ENCODE measurements around the gene CNPY1. TPM values are rescaled to one million over a fixed set of nuclear protein-coding genes. Genes with fewer than 3 reads are reported as not detected.

CNPY1 gene
- total RNA-seq, 1 donor from 2014 or later = not detected

- no peaks in the 10 kb centered on the region for H3K36me3 ChIP-seq
- H3K4me1 ChIP-seq = peaks cover 55% of the 10 kb centered on the region
- intact Hi-C loops (cut with micrococcal nuclease) = no loop called here
- H3K4me3 ChIP-seq = peak overlapping the region; percentile 43
- DNase-seq = no peak
- H3K27ac ChIP-seq (replicated peaks) = no peak overlapping the region
- H3K27me3 ChIP-seq (ENCODE audit: low read depth) = peaks cover 96% of the 10 kb centered on the region
- no peaks in the 10 kb centered on the region for H3K9me3 ChIP-seq (replicated peaks)
- TF ChIP-seq CTCF (IDR thresholded peaks at IDR 0.05; ENCODE audit: borderline replicate concordance) = no peak
Measured at GRCh38 chr7:155454183-155455112, 91.9 kb downstream of the CNPY1 start.

DNA sequence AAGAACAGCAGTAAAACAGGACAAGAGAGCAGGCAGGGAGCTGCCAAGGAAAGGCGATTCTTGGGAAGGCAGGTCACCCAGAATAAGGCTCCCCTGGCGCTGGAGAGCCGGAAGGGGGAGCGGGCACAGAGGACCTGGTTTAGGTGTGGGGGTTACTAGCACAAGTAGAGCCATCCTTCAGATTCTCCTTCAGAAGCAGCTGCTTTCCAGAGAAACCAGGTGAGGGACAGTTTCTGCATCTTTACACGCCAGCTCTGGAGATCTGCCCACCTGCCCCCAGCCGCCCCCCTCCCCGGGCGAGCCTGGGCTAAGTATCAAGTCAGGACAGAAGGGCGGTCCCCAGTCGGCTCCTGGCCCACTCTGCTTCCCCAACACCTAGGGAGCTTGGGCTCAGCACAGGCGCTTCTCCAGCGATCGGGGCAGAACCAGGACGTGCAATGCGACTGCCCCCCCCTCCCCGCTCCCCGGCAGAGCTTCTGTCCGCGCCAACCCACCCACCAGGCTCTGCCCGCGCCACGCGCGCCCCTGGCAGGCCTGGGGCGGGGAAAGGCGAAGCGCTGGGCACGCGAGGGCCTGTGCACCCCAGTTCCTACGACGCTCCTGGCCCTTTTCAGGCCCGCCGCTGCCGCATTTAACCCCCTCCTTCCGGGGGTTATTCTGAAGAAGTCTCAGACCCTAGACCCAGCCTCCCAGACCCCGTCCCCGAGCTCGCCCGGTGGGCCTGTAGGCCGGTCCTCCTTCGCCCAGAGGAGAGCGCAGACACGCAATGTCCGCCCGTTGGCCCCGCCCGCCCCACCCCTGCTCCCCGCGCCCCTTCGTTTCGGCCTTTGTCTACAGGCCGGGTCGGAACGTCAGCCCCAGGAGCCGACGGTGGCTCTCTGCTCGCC, 92.8 kb downstream of the CNPY1 start:
- H3K4me1 ChIP-seq = peaks cover 55% of the 10 kb centered on the region
- no peaks in the 10 kb centered on the region for H3K9me3 ChIP-seq (replicated peaks)
- H3K36me3 ChIP-seq = no peaks in the 10 kb centered on the region
- H3K27ac ChIP-seq (replicated peaks) = no peak overlapping the region
- H3K4me3 ChIP-seq = peak overlapping the region; percentile 43
- TF ChIP-seq CTCF (IDR thresholded peaks at IDR 0.05; ENCODE audit: borderline replicate concordance) = no peak
- DNase-seq = no peak
- H3K27me3 ChIP-seq (ENCODE audit: low read depth) = peaks cover 96% of the 10 kb centered on the region
- intact Hi-C loops (cut with micrococcal nuclease) = no loop called here

- intact Hi-C loops (cut with micrococcal nuclease) = no loop called here
- Histone ChIP-seq H3K4me3 (no peak overlapping the region), H3K9me3 (replicated peaks) (no peaks in the 10 kb centered on the region), H3K4me1 (peaks cover 51% of the 10 kb centered on the region), H3K27ac (replicated peaks) (no peak overlapping the region), H3K27me3 (ENCODE audit: low read depth) (peaks cover 97% of the 10 kb centered on the region), H3K36me3 (no peaks in the 10 kb centered on the region)
- no peak for DNase-seq
- no peak for TF ChIP-seq CTCF (IDR thresholded peaks at IDR 0.05; ENCODE audit: borderline replicate concordance)
Measured at GRCh38 chr7:155452505-155453295, 93.7 kb downstream of the CNPY1 start.

GRCh38 chr7:155451840-155452239, 94.5 kb downstream of the CNPY1 start:
- Histone ChIP-seq H3K4me1 (peaks cover 46% of the 10 kb centered on the region), H3K27ac (replicated peaks) (no peak overlapping the region), H3K9me3 (replicated peaks) (no peaks in the 10 kb centered on the region), H3K36me3 (no peaks in the 10 kb centered on the region), H3K4me3 (no peak overlapping the region), H3K27me3 (ENCODE audit: low read depth) (peaks cover 100% of the 10 kb centered on the region)
- intact Hi-C loops (cut with micrococcal nuclease) = no loop called here
- DNase-seq = no peak
- no peak for TF ChIP-seq CTCF (IDR thresholded peaks at IDR 0.05; ENCODE audit: borderline replicate concordance)

Other genes with a start within 250 kb of the CNPY1 start
- gene INSIG1, start 248.7 kb downstream of the CNPY1 start, total RNA-seq = 7.5 TPM
- gene EN2, start 88.4 kb downstream of the CNPY1 start, total RNA-seq = 0.11 TPM
- 30.8 TPM for gene RBM33, start 98.1 kb upstream of the CNPY1 start, total RNA-seq

All from left ventricle myocardium inferior (tissue), 1 donor.